ENCODE results near the gene GABRB1. TPM values are rescaled to one million over a fixed set of nuclear protein-coding genes. Genes with fewer than 3 reads are reported as not detected.

GABRB1 gene
- total RNA-seq, 2 experiments from 2014 or later, result not detected

DNA sequence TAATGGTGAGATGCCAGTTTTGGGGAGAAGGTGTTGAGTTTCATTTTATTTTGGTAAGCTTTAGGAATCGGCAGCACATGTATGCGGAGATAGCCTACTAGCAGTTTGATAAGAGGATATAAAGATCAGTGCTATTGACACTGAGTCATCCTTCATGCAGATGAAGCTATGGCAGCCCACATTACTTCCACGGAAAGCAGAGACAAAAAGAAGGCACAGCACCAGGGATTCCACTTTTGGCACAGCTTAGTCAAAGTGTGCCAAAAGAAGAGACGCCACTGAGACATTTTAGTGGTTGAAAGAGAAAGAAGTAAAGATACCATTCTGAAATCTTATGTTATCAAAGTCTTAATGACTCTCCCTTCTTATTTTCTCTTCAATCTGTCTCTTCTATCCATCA, 103.8 kb downstream of the GABRB1 start:
- ChIA-PET CTCF (ENCODE audit: unreplicated experiment) (no interaction called here), POLR2A (no interaction called here)
- no peak overlapping the region for H3K4me2 ChIP-seq (ENCODE audit: low read length)
- no peak overlapping the region for H3K4me3 ChIP-seq (ENCODE audit: low read depth, low read length, poor library complexity, severe bottlenecking)
- no peaks in the 10 kb centered on the region for H3K36me3 ChIP-seq (ENCODE audit: insufficient read depth, low read length)
- no peaks in the 10 kb centered on the region for H3K9me2 ChIP-seq (ENCODE audit: insufficient read depth, low read length)
- H3K4me1 ChIP-seq (ENCODE audit: insufficient read depth, low read length, poor library complexity, severe bottlenecking), result no peaks in the 10 kb centered on the region
- no TSS peak for BruUV-seq (replicated peaks)
- no peaks in the 10 kb centered on the region for H3K9me3 ChIP-seq (ENCODE audit: low read length)
- no peak overlapping the region for H3K27ac ChIP-seq (ENCODE audit: low read depth, low read length, poor library complexity, severe bottlenecking)
- no peaks in the 10 kb centered on the region for H3K79me2 ChIP-seq (ENCODE audit: insufficient read depth, low read depth, low read length)
- no peak for DNase-seq (ENCODE audit: low spot score)
- no peak overlapping the region for H2AFZ ChIP-seq (ENCODE audit: low read length)
- TF ChIP-seq EZH2phosphoT487 (IDR thresholded peaks at IDR 0.05; ENCODE audit: borderline replicate concordance, low read depth, low read length) (no peak), CTCF (conservative IDR thresholded peaks at IDR 0.05; ENCODE audit: low read length) (no peak)
- intact Hi-C loops (cut with micrococcal nuclease; ENCODE audit: unreplicated experiment), result no loop called here
- no peaks in the 10 kb centered on the region for H4K20me1 ChIP-seq (ENCODE audit: insufficient read depth, low read length)

DNA sequence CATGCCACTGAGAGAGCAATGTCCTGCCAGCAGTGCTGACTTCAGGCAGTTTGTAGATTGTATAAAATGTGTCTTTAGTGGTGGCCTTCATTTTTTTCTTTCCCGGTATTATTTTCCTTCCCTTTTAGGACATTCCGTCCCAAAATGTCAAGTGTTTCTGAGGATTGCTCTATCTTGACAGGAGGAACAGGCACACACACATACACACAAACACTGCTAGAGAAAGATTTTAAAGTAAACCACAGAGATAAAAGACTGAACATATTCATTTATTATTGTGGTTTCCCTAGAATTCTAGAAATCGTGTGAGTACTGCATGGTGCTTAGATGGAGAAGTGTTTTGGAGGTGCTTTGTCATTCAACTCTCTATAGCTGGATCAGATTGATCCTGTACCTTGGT, 111.9 kb downstream of the GABRB1 start:
- H3K79me2 ChIP-seq (ENCODE audit: insufficient read depth, low read depth, low read length), result no peaks in the 10 kb centered on the region
- intact Hi-C loops (cut with micrococcal nuclease; ENCODE audit: unreplicated experiment), result no loop called here
- no TSS peak for BruUV-seq (replicated peaks)
- CTCF ChIA-PET (ENCODE audit: unreplicated experiment), result no interaction called here
- no peak for TF ChIP-seq EZH2phosphoT487 (IDR thresholded peaks at IDR 0.05; ENCODE audit: borderline replicate concordance, low read depth, low read length)
- TF ChIP-seq CTCF (conservative IDR thresholded peaks at IDR 0.05; ENCODE audit: low read length), result no peak
- no peaks in the 10 kb centered on the region for H3K36me3 ChIP-seq (ENCODE audit: insufficient read depth, low read length)
- no peaks in the 10 kb centered on the region for H3K9me2 ChIP-seq (ENCODE audit: insufficient read depth, low read length)
- no peak overlapping the region for H3K4me3 ChIP-seq (ENCODE audit: low read depth, low read length, poor library complexity, severe bottlenecking)
- H3K27ac ChIP-seq (ENCODE audit: low read depth, low read length, poor library complexity, severe bottlenecking), result no peak overlapping the region
- DNase-seq (ENCODE audit: low spot score), result no peak
- no peaks in the 10 kb centered on the region for H3K4me1 ChIP-seq (ENCODE audit: insufficient read depth, low read length, poor library complexity, severe bottlenecking)
- no peak overlapping the region for H3K4me2 ChIP-seq (ENCODE audit: low read length)
- H4K20me1 ChIP-seq (ENCODE audit: insufficient read depth, low read length), result no peaks in the 10 kb centered on the region
- no peaks in the 10 kb centered on the region for H3K9me3 ChIP-seq (ENCODE audit: low read length)
- no peak overlapping the region for H2AFZ ChIP-seq (ENCODE audit: low read length)
- POLR2A ChIA-PET, result no interaction called here

GRCh38 chr4:47145630-47146029, 114.3 kb downstream of the GABRB1 start:
- no peak for DNase-seq (ENCODE audit: low spot score)
- BruUV-seq (replicated peaks), result no TSS peak
- no peak for TF ChIP-seq EZH2phosphoT487 (IDR thresholded peaks at IDR 0.05; ENCODE audit: borderline replicate concordance, low read depth, low read length)
- TF ChIP-seq CTCF (conservative IDR thresholded peaks at IDR 0.05; ENCODE audit: low read length), result no peak
- H3K4me2 ChIP-seq (ENCODE audit: low read length), result no peak overlapping the region
- H4K20me1 ChIP-seq (ENCODE audit: insufficient read depth, low read length), result no peaks in the 10 kb centered on the region
- H3K9me3 ChIP-seq (ENCODE audit: low read length), result no peaks in the 10 kb centered on the region
- H3K36me3 ChIP-seq (ENCODE audit: insufficient read depth, low read length), result no peaks in the 10 kb centered on the region
- POLR2A ChIA-PET, result no interaction called here
- no peaks in the 10 kb centered on the region for H3K4me1 ChIP-seq (ENCODE audit: insufficient read depth, low read length, poor library complexity, severe bottlenecking)
- no peaks in the 10 kb centered on the region for H3K9me2 ChIP-seq (ENCODE audit: insufficient read depth, low read length)
- intact Hi-C loops (cut with micrococcal nuclease; ENCODE audit: unreplicated experiment), result no loop called here
- H2AFZ ChIP-seq (ENCODE audit: low read length), result no peak overlapping the region
- no peaks in the 10 kb centered on the region for H3K79me2 ChIP-seq (ENCODE audit: insufficient read depth, low read depth, low read length)
- CTCF ChIA-PET (ENCODE audit: unreplicated experiment), result no interaction called here
- no peak overlapping the region for H3K4me3 ChIP-seq (ENCODE audit: low read depth, low read length, poor library complexity, severe bottlenecking)
- no peak overlapping the region for H3K27ac ChIP-seq (ENCODE audit: low read depth, low read length, poor library complexity, severe bottlenecking)
